Gastrocnemius medialis (tissue), 4 donors: Measurements from ENCODE around the gene KIF18B.

Experiments used
- CTCF ChIP-seq, 5 experiments: fragments of 450-650 bp in 3 of 5; fragments of 200-600 bp in 2 of 5; sonication (generic) in 2 of 5; IDR thresholded peaks in 4 of 5; conservative IDR thresholded peaks in 1 of 5; 1 replicate in 4 of 5; 2 replicates in 1 of 5; pipeline ENCODE4 v1.5.1; 2016 to 2019; ENCODE audit warnings: antibody characterized with exemption in 5 of 5, mild to moderate bottlenecking in 3 of 5, moderate library complexity in 3 of 5
- POLR2A ChIP-seq, 2 donors: fragments of 450-650 bp; IDR thresholded peaks; one replicate each; pipeline ENCODE4 v1.6.1; 2017; ENCODE audit warnings: antibody characterized with exemption in 2 of 2, mild to moderate bottlenecking in 2 of 2, moderate library complexity in 2 of 2

GRCh38 chr17:44955674-44956425 is 8.3 kb upstream of the KIF18B start:
- no peak for TF ChIP-seq CTCF (IDR thresholded peaks at IDR 0.05 in 4 of 5, conservative IDR thresholded peaks at IDR 0.05 in 1 of 5)
- no peak for TF ChIP-seq POLR2A (IDR thresholded peaks at IDR 0.05)
